HepG2 (cell line): ENCODE data around the gene TXNRD1.

Experiments used
- EEA1 ChIP-seq: sonication (generic); formaldehyde crosslinking; IDR thresholded peaks from 2 replicates; pipeline ENCODE4 v1.5.1; 2020; ENCODE audit warnings: mild to moderate bottlenecking, missing genetic modification reagents, borderline replicate concordance
- HNRNPK ChIP-seq: fragments of 200-400 bp; formaldehyde crosslinking; IDR thresholded peaks from 2 replicates; pipeline ENCODE4 v1.6.1; 2018; ENCODE audit warnings: low read length, low read depth, moderate library complexity, mild to moderate bottlenecking; ENCODE audit not compliant: poor library complexity, severe bottlenecking
- RAD21 ChIP-seq: fragments of 450-650 bp; formaldehyde crosslinking; IDR thresholded peaks from 2 replicates; pipeline ENCODE4 v1.5.0; 2020; ENCODE audit warnings: mild to moderate bottlenecking
- ZBED4 ChIP-seq: sonication (generic); formaldehyde crosslinking; IDR thresholded peaks from 2 replicates; pipeline ENCODE4 v1.4.0; 2020; ENCODE audit warnings: missing genetic modification reagents, borderline replicate concordance
- ZBTB40 ChIP-seq, 2 experiments: fragments of 450-650 bp in 1 of 2; sonication (generic) in 1 of 2; formaldehyde crosslinking in 1 of 2; IDR thresholded peaks; 2 replicates each; pipeline versions ENCODE4 v1.6.1 to v1.8.0; 2016 to 2022; ENCODE audit warnings: antibody characterized with exemption in 1 of 2, mild to moderate bottlenecking in 1 of 2, missing genetic modification reagents in 1 of 2
- ZFP1 ChIP-seq: IDR thresholded peaks from 2 replicates; pipeline ENCODE4 v1.6.1; 2016
- ZFP41 ChIP-seq: sonication (generic); formaldehyde crosslinking; IDR thresholded peaks from 2 replicates; pipeline ENCODE4 v1.4.0; 2020; ENCODE audit warnings: mild to moderate bottlenecking, missing genetic modification reagents, borderline replicate concordance
- ZNF292 ChIP-seq: sonication (generic); formaldehyde crosslinking; IDR thresholded peaks from 2 replicates; pipeline ENCODE4 v1.8.1; 2022; ENCODE audit warnings: mild to moderate bottlenecking, low read depth, missing genetic modification reagents, borderline replicate concordance
- ZNF558 ChIP-seq: sonication (generic); formaldehyde crosslinking; IDR thresholded peaks from 2 replicates; pipeline ENCODE4 v1.9.0; 2022; ENCODE audit warnings: mild to moderate bottlenecking, missing genetic modification reagents, borderline replicate concordance
- TF ChIP-seq, protein P1 (sequence below): sonication (generic); formaldehyde crosslinking; IDR thresholded peaks from 2 replicates; pipeline ENCODE4 v1.4.0; 2020; ENCODE audit warnings: mild to moderate bottlenecking, missing genetic modification reagents

GRCh38 chr12:104369708-104370107, 154.1 kb downstream of the TXNRD1 start:
- TF ChIP-seq ZNF558 (CRISPR knock-in tag) (no peak), ZFP1 (CRISPR knock-in tag) (no peak), ZBTB40 (IDR thresholded peaks at IDR 0.05) (no peak), ZBTB40 (CRISPR knock-in tag; IDR thresholded peaks at IDR 0.05) (no peak), RAD21 (no peak), ZNF292 (CRISPR knock-in tag) (no peak), ZBED4 (CRISPR knock-in tag) (no peak), HNRNPK (no peak), EEA1 (CRISPR knock-in tag) (no peak), ZFP41 (CRISPR knock-in tag) (no peak)
- TF ChIP-seq, protein P1, sequence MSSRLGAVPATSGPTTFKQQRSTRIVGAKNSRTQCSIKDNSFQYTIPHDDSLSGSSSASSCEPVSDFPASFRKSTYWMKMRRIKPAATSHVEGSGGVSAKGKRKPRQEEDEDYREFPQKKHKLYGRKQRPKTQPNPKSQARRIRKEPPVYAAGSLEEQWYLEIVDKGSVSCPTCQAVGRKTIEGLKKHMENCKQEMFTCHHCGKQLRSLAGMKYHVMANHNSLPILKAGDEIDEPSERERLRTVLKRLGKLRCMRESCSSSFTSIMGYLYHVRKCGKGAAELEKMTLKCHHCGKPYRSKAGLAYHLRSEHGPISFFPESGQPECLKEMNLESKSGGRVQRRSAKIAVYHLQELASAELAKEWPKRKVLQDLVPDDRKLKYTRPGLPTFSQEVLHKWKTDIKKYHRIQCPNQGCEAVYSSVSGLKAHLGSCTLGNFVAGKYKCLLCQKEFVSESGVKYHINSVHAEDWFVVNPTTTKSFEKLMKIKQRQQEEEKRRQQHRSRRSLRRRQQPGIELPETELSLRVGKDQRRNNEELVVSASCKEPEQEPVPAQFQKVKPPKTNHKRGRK = no peak
